HG03354 (cell line): ENCODE results near the gene NLRP1.
"Not testable (repeated sequence)": the region's sequence is repeated elsewhere in the genome, so short reads cannot be mapped to it uniquely, and the experiment has no call there.

Experiments used
- ATAC-seq: cut with Tn5 transposase; IDR thresholded peaks from one replicate; pipeline ENCODE4 v1.9.1; 2021; ENCODE audit warnings: mild to moderate bottlenecking; ENCODE audit not compliant: unreplicated experiment, poor library complexity, severe bottlenecking

Gene NLRP1

DNA sequence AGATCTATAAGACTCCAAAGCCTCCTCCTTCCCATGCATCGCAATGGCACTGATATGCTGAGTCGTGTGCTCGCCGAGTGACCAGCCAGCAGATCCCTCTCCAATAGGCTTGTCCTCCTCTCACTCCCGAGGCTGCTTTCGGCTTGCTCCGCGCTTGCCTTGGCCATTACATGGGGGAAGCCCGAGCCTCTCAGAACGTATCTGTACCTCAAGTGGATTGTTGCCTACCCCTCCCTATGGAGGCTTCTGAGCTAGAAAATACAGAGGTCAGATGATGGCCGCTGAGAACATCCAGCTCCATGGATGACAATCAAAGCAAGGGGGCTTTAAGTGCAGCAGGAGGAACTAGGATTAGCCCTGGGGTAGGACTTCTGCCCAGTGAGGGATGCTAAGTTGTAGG, 7.7 kb upstream of the NLRP1 start:
- ATAC-seq, result no peak

DNA sequence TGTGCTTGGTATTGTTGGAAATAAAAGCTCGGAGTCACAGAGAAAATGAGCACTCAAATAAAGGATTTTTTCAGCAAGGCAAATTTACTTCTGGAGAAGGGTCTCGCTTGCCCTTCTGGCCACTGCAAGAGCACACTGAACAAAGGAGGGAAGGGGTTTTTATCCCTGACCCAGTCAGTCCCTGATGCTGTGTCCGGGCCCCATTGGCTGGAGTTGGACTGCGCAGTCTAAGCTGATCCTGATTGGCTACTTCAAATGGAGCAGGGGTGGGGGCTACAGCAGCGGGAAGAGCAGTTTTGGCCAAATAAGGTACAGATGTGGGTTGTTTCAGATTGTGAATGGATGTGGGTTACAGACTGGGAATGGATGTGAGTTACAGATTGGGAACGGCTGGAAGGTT, 4.3 kb upstream of the NLRP1 start:
- ATAC-seq, result no peak

- no peak for ATAC-seq
These were observed 3.2 kb upstream of the NLRP1 start for GRCh38 chr17:5587438-5588032.

DNA sequence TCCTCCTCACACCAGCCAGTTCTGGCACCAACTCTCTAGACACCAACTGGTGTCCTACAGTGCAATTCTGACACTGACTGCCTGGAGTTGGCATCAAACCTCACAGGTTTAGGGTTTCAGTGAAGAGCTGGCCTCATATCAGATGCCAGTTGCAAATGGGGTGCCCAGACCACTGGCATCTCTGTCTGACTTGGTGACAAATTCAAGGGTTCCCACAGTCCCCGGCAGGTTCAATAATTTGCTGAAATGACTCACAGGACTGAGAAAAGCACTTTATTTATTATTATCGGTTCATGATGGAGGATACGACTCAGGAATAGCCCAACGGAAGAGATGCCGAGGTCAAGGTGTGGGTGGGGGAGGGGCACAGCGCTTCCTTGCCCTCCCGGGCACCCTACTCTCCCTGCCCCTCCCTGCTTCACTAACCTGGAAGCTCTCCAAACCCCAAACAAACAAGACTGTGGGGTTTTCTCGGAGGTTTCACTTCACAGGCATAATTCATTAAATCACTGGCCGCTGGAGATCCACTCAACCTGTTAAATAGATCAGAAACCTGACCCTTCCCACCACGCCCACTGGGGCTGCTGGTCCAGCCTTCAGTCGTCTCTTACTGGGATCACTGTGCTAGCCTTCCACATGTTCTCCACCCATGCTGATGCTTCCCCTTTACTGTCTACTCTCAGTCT, 1.7 kb upstream of the NLRP1 start:
- no peak for ATAC-seq

GRCh38 chr17:5585287-5585794, 1.0 kb upstream of the NLRP1 start:
- no peak for ATAC-seq

- ATAC-seq, result peak; percentile 19
These were observed 605 bp downstream of the NLRP1 start for GRCh38 chr17:5583426-5584382.

DNA sequence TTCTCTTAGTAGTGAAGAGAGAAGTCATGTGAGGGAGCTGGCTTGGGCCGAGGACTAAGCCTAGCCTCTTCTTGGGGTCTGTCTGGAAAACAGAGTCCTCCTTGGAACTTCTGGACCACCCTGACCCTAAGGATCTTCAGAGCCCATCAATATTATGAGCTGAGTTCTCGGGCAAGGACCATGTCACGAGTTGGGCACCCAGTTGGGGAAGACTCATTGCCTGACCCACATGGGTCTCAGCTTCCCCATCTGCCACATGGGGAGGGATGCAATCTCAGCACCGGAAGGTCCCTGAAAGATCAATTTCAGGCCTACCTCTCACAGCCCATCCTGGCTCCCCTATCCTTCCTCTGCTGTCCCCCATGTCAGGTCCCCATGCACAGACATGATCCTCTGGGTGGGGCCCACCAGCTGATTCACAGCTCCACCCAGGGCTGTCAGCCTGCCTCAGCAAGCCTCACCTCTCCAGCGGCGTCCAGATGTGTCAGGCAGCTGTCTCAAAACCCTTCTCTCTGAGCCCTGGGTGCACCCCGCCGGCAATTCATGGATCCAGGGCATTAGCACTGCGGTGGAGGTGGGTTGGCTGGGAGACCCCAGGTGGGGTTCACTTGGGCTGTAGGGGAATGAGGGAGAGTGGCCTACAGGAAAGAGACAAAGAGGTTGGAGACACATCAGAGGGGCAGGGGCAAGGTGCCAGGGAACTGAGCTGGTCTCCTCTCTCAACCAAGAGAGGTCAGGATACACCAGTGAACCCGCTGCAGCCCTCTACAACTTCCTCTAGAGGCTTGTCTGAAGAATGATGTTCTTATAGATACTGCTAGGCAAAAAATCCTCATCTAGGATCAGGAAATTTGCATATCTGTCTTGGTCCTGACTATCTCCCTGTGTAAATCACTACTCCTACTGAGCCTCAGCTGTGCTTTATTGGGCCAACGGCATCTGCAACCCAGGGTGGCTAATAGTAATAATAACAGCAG, 1.8 kb downstream of the NLRP1 start:
- no peak for ATAC-seq

GRCh38 chr17:5581655-5582054, 2.7 kb downstream of the NLRP1 start:
- ATAC-seq, result no peak

GRCh38 chr17:5580969-5581368, 3.3 kb downstream of the NLRP1 start:
- ATAC-seq, result no peak

- ATAC-seq, result no peak
These were observed 3.9 kb downstream of the NLRP1 start for GRCh38 chr17:5580367-5580766.

DNA sequence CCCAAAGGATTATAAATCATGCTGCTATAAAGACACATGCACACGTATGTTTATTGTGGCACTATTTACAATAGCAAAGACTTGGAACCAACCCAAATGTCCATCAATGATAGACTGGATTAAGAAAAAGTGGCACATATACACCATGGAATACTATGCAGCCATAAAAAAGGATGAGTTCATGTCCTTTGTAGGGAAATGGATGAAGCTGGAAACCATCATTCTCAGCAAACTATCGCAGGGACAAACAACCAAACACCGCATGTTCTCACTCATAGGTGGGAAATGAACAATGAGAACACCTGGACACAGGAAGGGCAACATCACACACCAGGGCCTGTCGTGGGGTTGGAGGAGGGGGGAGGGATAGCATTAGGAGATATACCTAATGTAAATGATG, 5.5 kb downstream of the NLRP1 start:
- not testable (repeated sequence) for ATAC-seq

DNA sequence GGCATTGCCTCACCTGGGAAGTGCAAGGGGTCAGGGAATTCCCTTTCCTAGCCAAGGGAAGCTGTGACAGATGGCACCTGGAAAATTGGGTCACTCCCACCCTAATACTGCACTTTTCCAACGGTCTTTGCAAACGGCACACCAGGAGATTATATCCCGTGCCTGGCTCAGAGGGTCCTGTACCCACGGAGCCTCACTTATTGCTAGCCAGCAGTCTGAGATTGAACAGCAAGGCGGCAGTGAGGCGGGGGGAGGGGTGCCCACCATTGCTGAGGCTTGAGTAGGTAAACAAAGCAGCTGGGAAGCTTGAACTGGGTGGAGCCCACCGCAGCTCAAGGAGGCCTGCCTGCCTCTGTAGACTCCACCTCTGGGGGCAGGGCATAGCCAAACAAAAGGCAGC, 11.3 kb downstream of the NLRP1 start:
- ATAC-seq, result not testable (repeated sequence)

- no peak for ATAC-seq
These were observed 13.0 kb downstream of the NLRP1 start for GRCh38 chr17:5571281-5571680.

DNA sequence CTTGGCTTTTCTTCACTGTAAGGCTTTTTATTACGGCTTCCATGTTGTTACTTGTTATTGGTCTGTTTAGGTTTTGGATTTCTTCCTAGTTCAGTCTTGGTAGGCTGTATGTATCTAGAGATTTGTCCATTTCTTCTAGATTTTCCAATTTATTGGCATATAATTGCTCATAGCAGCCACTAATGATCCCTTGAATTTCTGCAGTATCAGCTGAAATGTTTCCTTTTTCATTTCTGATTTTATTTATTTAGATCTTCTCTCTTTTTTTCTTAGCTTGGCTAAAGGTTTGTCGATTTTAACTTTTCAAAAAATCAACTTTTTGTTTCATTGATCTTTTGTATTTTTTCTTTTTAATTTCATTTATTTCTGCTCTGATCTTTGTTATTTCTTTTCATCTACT, 18.5 kb downstream of the NLRP1 start:
- ATAC-seq, result no peak

DNA sequence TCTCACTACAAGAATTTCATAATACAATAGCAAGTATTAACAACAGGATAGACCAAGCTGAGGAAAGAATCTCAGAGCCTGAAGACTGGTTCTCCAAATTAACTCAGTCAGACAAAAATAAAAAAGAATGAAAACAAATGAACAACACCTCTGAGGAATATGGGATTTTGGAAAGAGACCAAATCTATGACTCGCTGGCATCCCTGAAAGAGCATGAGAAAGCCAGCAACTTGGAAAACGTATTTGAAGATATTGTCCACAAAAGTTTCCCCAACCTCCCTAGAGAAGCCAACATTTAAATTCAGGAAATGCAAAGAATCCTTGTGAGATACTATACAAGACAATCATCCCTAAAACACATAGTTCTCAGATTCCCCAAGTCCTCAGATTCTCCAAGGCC, 20.9 kb downstream of the NLRP1 start:
- no peak for ATAC-seq

- ATAC-seq, result no peak
These were observed 21.5 kb downstream of the NLRP1 start for GRCh38 chr17:5562661-5563360.

- ATAC-seq, result no peak
These were observed 22.4 kb downstream of the NLRP1 start for GRCh38 chr17:5561736-5562571.
